ENCODE results near the gene SYNE2.

The SYNE2 gene

DNA sequence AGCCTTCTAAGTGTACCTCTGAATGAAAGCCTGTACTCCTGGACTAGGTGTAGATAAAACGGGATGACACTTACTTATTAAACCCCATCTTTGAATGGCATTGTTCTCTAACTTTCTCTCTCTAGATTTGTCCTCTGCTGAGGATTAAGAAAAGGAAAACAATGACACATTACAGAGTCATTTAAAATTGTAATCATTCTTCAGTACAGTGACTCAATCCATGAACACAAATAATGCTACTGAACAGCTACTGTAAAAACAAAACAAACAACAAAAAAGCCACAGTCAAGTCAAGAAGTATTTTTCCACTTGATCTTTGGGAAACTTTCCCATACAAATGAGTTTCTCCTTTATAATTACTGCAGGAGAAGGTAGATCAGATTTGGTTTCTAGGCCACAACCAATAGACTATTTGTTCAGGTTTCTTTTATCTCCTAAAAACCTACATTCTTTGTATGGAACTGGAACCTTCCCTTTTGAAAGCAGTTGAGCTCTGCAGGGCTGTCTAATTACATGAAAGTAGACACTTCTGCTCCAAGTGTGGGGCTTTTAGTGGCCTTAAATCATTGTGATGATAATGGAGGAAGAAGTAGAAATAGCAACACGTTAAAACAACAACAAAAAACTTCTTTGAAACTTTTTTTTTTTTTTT lies 222.3 kb downstream of the SYNE2 start:
- Histone ChIP-seq H3K4me1 (ENCODE audit: control insufficient read depth in 1 of 2, insufficient read depth in 1 of 2, low read depth in 1 of 2, low read length in 1 of 2) (no peaks in the 10 kb centered on the region), H3K27ac (no peak overlapping the region), H3K36me3 (peaks cover 86% of the 10 kb centered on the region), H3K9me3 (no peaks in the 10 kb centered on the region), H3K4me3 (ENCODE audit: low read depth in 1 of 2, low read length in 1 of 2) (no peak overlapping the region), H3K27me3 (no peaks in the 10 kb centered on the region)
- TF ChIP-seq, protein P1, sequence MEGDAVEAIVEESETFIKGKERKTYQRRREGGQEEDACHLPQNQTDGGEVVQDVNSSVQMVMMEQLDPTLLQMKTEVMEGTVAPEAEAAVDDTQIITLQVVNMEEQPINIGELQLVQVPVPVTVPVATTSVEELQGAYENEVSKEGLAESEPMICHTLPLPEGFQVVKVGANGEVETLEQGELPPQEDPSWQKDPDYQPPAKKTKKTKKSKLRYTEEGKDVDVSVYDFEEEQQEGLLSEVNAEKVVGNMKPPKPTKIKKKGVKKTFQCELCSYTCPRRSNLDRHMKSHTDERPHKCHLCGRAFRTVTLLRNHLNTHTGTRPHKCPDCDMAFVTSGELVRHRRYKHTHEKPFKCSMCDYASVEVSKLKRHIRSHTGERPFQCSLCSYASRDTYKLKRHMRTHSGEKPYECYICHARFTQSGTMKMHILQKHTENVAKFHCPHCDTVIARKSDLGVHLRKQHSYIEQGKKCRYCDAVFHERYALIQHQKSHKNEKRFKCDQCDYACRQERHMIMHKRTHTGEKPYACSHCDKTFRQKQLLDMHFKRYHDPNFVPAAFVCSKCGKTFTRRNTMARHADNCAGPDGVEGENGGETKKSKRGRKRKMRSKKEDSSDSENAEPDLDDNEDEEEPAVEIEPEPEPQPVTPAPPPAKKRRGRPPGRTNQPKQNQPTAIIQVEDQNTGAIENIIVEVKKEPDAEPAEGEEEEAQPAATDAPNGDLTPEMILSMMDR (IDR thresholded peaks at IDR 0.05): no peak

DNA sequence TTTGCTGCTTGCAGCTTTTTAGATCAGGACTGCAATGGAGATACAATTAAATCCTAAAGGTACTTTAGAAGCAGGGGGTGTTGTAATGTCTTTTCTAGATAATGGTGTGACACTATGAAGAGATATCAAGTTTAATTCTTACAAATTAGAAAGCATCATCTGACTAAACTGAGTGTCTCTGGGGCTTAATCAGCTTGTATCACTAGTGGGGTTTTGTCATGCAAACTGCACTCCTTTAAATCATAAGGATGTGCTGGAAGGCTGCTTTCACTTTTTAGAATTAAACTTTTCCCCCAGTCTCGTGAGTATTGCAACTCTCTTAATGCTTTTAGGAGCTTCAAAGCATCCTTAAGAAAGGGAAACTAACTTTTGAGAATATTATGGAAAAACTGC lies 222.8 kb downstream of the SYNE2 start:
- H3K36me3 ChIP-seq: peaks cover 87% of the 10 kb centered on the region
- TF ChIP-seq, protein P1 (IDR thresholded peaks at IDR 0.05): no peak

DNA sequence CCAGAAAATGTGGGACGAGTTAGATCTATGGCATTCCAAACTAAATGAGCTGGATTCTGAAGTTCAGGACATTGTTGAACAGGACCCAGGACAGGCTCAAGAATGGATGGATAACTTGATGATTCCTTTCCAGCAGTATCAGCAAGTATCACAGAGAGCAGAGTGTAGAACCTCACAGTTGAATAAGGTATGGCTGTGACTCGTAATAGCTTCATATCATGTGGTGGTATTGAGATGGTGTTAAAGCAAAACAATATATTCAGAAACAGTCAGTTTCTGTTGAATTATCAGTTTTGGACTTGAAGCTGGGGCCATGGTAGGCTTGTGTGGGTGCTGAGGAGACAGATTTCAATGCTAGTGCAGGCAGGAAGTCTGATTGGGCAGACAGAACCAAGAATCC lies 227.6 kb downstream of the SYNE2 start:
- peaks cover 86% of the 10 kb centered on the region for H3K36me3 ChIP-seq
- H3K27ac ChIP-seq: no peak overlapping the region
- H3K27me3 ChIP-seq: no peaks in the 10 kb centered on the region
- no peaks in the 10 kb centered on the region for H3K9me3 ChIP-seq
- no peaks in the 10 kb centered on the region for H3K4me1 ChIP-seq (ENCODE audit: control insufficient read depth in 1 of 2, insufficient read depth in 1 of 2, low read depth in 1 of 2, low read length in 1 of 2)
- TF ChIP-seq, protein P1 (IDR thresholded peaks at IDR 0.05): no peak
- no peak overlapping the region for H3K4me3 ChIP-seq (ENCODE audit: low read depth in 1 of 2, low read length in 1 of 2)

More for the DNA sequence above, 222.8 kb downstream of the SYNE2 start:
- H3K9me3 ChIP-seq: no peaks in the 10 kb centered on the region
- H3K4me3 ChIP-seq (ENCODE audit: low read depth in 1 of 2, low read length in 1 of 2): no peak overlapping the region
- H3K27me3 ChIP-seq: no peaks in the 10 kb centered on the region
- H3K4me1 ChIP-seq (ENCODE audit: control insufficient read depth in 1 of 2, insufficient read depth in 1 of 2, low read depth in 1 of 2, low read length in 1 of 2): no peaks in the 10 kb centered on the region
- no peak overlapping the region for H3K27ac ChIP-seq

DNA sequence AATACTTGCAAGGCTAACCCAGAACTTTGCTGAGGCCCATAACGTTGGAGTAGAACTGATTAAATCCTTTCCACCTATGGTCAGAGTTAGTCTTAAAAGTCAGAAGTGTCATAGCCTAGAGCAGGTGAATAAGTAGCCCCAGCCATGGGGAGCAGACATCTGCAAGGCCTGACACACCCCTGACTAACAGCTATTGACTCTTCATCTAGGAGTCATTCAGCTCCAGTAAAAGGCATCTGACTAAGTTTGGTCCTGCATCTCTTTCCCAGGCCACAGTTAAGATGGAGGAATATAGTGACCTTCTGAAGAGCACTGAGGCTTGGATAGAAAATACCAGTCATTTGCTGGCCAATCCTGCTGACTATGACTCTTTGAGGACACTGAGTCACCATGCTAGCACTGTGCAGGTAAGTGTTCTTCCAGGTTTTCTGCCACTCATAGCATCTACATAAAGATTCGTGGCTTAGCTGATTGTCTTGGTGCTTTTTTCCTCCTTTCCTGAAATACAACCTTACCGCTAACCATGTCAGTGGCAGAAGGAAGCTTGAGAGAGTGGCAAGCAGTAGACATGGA lies 228.5 kb downstream of the SYNE2 start:
- TF ChIP-seq, protein P1 (IDR thresholded peaks at IDR 0.05): no peak
- Histone ChIP-seq H3K4me1 (ENCODE audit: control insufficient read depth in 1 of 2, insufficient read depth in 1 of 2, low read depth in 1 of 2, low read length in 1 of 2) (no peaks in the 10 kb centered on the region), H3K9me3 (no peaks in the 10 kb centered on the region), H3K27ac (no peak overlapping the region), H3K4me3 (ENCODE audit: low read depth in 1 of 2, low read length in 1 of 2) (no peak overlapping the region), H3K36me3 (peaks cover 78% of the 10 kb centered on the region), H3K27me3 (no peaks in the 10 kb centered on the region)

DNA sequence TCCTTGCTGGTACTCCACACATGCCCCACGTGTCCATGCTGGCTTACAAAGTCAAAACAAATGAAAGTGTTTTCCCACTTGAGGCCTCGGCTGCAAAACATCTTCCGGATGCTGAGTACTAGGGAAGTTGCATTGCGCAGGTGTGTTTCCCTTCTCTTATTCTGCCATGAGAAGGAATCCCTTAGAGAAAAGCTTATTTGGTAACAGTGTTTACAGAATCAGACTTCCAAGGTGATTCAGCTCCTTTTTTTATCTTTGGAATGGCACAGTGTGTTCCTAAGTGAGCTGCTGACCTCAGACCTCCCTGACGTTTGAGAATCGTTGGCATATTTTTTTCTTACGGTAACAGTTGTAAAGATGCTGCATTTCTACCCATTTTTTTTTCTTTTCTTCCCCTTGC lies 230.0 kb downstream of the SYNE2 start:
- H3K27ac ChIP-seq: no peak overlapping the region
- TF ChIP-seq, protein P1 (IDR thresholded peaks at IDR 0.05): no peak
- H3K36me3 ChIP-seq: peaks cover 80% of the 10 kb centered on the region
- H3K9me3 ChIP-seq: no peaks in the 10 kb centered on the region
- H3K4me1 ChIP-seq (ENCODE audit: control insufficient read depth in 1 of 2, insufficient read depth in 1 of 2, low read depth in 1 of 2, low read length in 1 of 2): no peaks in the 10 kb centered on the region
- H3K27me3 ChIP-seq: no peaks in the 10 kb centered on the region
- H3K4me3 ChIP-seq (ENCODE audit: low read depth in 1 of 2, low read length in 1 of 2): no peak overlapping the region
